Measurements from ENCODE around the gene C20orf96.

- TF ChIP-seq CTCF (IDR thresholded peaks at IDR 0.05) (no peak), POLR2AphosphoS5 (IDR thresholded peaks at IDR 0.05; ENCODE audit: low read depth, low read length) (no peak), SIN3A (IDR thresholded peaks at IDR 0.05; ENCODE audit: borderline replicate concordance, insufficient read depth, low read depth, low read length) (no peak), TCF7L2 (IDR thresholded peaks at IDR 0.05; ENCODE audit: low read depth, low read length) (no peak)
- TF ChIP-seq, protein P1, sequence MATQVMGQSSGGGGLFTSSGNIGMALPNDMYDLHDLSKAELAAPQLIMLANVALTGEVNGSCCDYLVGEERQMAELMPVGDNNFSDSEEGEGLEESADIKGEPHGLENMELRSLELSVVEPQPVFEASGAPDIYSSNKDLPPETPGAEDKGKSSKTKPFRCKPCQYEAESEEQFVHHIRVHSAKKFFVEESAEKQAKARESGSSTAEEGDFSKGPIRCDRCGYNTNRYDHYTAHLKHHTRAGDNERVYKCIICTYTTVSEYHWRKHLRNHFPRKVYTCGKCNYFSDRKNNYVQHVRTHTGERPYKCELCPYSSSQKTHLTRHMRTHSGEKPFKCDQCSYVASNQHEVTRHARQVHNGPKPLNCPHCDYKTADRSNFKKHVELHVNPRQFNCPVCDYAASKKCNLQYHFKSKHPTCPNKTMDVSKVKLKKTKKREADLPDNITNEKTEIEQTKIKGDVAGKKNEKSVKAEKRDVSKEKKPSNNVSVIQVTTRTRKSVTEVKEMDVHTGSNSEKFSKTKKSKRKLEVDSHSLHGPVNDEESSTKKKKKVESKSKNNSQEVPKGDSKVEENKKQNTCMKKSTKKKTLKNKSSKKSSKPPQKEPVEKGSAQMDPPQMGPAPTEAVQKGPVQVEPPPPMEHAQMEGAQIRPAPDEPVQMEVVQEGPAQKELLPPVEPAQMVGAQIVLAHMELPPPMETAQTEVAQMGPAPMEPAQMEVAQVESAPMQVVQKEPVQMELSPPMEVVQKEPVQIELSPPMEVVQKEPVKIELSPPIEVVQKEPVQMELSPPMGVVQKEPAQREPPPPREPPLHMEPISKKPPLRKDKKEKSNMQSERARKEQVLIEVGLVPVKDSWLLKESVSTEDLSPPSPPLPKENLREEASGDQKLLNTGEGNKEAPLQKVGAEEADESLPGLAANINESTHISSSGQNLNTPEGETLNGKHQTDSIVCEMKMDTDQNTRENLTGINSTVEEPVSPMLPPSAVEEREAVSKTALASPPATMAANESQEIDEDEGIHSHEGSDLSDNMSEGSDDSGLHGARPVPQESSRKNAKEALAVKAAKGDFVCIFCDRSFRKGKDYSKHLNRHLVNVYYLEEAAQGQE (IDR thresholded peaks at IDR 0.05; ENCODE audit: insufficient read depth in 1 of 2, low read depth in 2 of 2, low read length in 1 of 2) = no peak
Observed at GRCh38 chr20:316316-317068, 25.9 kb upstream of the C20orf96 start.
